Amniotic stem cell (primary cell): ENCODE measurements around the gene DEFB131B.
"Not testable (repeated sequence)": the region's sequence is repeated elsewhere in the genome, so short reads cannot be mapped to it uniquely, and the experiment has no call there.

ENCODE experiments used
- DNase-seq: peaks from one replicate; lab custom pipeline; 2025; lab: John Stamatoyannopoulos, UW

The DEFB131B gene

GRCh38 chr11:71878059-71878458 lies at the start of gene DEFB131B:
Gene DEFB131B, plus strand, starts transcription at chr11:71878453. Its CDS starts 0 bp downstream, at chr11:71878453.
- DNase-seq = not testable (repeated sequence)

GRCh38 chr11:71829247-71829646 lies 49.0 kb upstream of the DEFB131B start:
- DNase-seq = not testable (repeated sequence)

GRCh38 chr11:71829686-71830085 lies 48.6 kb upstream of the DEFB131B start:
- DNase-seq = not testable (repeated sequence)

- not testable (repeated sequence) for DNase-seq
Measured at GRCh38 chr11:71832811-71833210, 45.4 kb upstream of the DEFB131B start, which contains the start of gene DEFB108B. Gene DEFB108B, plus strand, starts transcription at chr11:71833200. Its CDS starts 0 bp downstream, at chr11:71833200.

- not testable (repeated sequence) for DNase-seq
Measured at GRCh38 chr11:71842720-71843119, 35.5 kb upstream of the DEFB131B start.

GRCh38 chr11:71843355-71843754 lies 34.9 kb upstream of the DEFB131B start:
- DNase-seq = not testable (repeated sequence)

- DNase-seq = no peak
Measured at GRCh38 chr11:71843858-71844257, 34.4 kb upstream of the DEFB131B start.

GRCh38 chr11:71853895-71854294 lies 24.4 kb upstream of the DEFB131B start:
- DNase-seq = not testable (repeated sequence)

- not testable (repeated sequence) for DNase-seq
Measured at GRCh38 chr11:71855880-71856279, 22.4 kb upstream of the DEFB131B start.

GRCh38 chr11:71860835-71861234 lies 17.4 kb upstream of the DEFB131B start:
- not testable (repeated sequence) for DNase-seq

- DNase-seq = peak; percentile 31
Measured at GRCh38 chr11:71863978-71864627, 14.2 kb upstream of the DEFB131B start.

- DNase-seq = not testable (repeated sequence)
Measured at GRCh38 chr11:71867209-71867608, 11.0 kb upstream of the DEFB131B start.

GRCh38 chr11:71869931-71870330 lies 8.3 kb upstream of the DEFB131B start:
- not testable (repeated sequence) for DNase-seq

GRCh38 chr11:71870661-71871060 lies 7.6 kb upstream of the DEFB131B start:
- not testable (repeated sequence) for DNase-seq

GRCh38 chr11:71876262-71876661 lies 2.0 kb upstream of the DEFB131B start:
- not testable (repeated sequence) for DNase-seq

- not testable (repeated sequence) for DNase-seq
Measured at GRCh38 chr11:71885806-71886205, 7.6 kb downstream of the DEFB131B start.

GRCh38 chr11:71888335-71889010 lies 10.2 kb downstream of the DEFB131B start:
- DNase-seq = not testable (repeated sequence)

GRCh38 chr11:71889181-71889872 lies 11.1 kb downstream of the DEFB131B start:
- DNase-seq = not testable (repeated sequence)

GRCh38 chr11:71895961-71896360 lies 17.7 kb downstream of the DEFB131B start:
- no peak for DNase-seq

- DNase-seq = not testable (repeated sequence)
Measured at GRCh38 chr11:71901137-71901536, 22.9 kb downstream of the DEFB131B start.

GRCh38 chr11:71908218-71908617 lies 30.0 kb downstream of the DEFB131B start:
- no peak for DNase-seq

- DNase-seq = not testable (repeated sequence)
Measured at GRCh38 chr11:71910775-71911174, 32.5 kb downstream of the DEFB131B start.
